Hematopoietic multipotent progenitor cell treated with erythropoietin and hydrocortisone succinate and interleukin-3 and kit ligand, for 17 days (in vitro differentiated cells): ENCODE measurements around the gene ITPR1.

ENCODE experiments used
- DNase-seq: peaks from one replicate; pipeline ENCODE4 v3.0.0-alpha.2; 2015; ENCODE audit warnings: low spot score

ITPR1 gene

DNA sequence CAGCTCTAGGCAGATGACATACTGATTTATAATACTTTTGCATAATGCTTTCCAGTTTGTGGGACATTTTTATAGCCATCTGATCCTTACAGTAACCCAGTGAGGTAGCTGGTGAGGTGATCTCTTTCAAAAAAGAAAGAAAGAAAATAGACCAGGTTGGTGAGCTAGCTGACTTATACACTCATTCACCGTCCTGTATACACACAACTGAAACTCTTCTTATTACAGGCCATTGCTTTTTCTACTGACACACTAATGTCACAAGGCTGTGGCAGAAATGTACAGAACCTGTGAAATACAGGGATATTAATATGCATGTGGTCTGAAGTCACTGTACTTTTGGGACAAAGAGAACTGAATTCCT, 335.9 kb downstream of the ITPR1 start:
- DNase-seq: no peak

DNA sequence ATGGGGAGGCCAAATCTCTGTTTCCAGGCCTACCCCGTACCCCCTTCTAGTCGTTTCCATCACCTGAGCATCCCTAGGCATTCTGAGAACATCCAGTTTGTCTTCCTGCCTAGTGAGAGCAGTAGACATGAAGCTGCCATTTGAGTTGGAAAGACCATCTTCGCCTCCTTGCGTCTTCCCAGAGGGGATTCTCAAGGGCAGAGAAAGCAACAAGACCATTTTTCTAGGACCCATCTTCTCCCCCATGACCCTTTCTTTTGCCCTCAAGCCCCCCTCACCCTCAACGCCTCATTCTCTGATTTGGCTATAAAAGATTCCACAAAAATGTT, 337.4 kb downstream of the ITPR1 start:
- DNase-seq: no peak

GRCh38 chr3:4831580-4831950, 338.4 kb downstream of the ITPR1 start:
- no peak for DNase-seq

GRCh38 chr3:4833471-4833870, 340.3 kb downstream of the ITPR1 start:
- no peak for DNase-seq

DNA sequence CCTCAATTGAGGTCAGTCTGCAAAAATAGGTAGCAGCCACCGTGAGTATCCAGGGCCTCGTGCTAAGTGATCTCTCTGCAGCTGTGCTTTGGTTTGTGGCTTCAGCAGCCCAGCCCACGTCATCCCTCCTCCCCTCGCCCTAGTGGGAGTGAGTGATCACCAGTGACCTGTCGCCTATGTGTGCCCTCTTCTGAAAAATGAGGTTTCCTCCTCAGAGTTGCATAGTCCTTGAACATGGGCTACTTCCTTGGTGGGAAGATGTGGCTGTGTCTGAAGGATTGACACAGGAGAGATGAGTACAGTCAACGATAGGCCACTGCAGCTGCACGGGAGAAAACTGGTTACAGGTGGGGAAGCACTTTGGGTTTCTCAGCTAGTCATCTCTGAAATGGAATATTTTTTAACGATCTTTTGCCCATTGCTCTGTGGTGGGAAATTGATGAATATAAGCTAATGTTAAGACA, 341.3 kb downstream of the ITPR1 start:
- DNase-seq: no peak

GRCh38 chr3:4835616-4836043, 342.5 kb downstream of the ITPR1 start:
- DNase-seq: no peak

DNA sequence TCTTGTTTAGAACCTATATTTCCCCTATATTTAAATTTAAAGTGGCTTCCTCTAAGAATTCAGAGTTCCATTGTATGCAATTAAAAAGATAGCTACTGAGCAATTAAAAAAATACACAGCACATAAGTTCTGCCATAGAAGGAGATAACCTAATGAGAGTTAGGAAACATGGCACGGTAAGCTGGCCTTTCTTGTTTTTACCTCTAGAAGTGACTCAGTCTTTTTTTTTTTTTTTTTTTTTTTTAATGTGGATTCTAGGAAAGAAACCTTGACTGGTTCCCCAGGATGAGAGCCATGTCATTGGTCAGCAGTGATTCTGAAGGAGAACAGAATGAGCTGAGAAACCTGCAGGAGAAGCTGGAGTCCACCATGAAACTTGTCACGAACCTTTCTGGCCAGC, 343.4 kb downstream of the ITPR1 start:
- DNase-seq: no peak

- DNase-seq: no peak
Measured at GRCh38 chr3:4837374-4837930, 344.3 kb downstream of the ITPR1 start.

DNA sequence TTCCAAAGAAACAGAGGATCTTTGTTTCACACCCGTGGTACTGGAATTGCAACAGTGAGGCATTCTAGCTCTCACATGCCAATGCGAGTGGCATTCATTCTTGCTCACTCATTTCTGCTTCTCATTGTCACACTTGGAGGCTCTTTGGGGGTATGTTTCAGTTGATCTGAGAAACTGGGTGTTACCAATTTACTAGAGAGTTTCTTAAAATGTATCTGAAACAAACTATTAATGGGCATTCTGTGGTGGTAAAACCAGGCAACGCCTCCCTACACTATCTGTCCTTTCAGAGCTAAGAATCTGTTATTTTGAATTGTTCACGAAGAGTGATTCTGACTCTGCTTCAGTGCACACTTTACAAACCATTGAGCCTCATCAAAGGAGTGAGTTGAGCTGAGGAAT, 345.5 kb downstream of the ITPR1 start:
- DNase-seq: no peak

DNA sequence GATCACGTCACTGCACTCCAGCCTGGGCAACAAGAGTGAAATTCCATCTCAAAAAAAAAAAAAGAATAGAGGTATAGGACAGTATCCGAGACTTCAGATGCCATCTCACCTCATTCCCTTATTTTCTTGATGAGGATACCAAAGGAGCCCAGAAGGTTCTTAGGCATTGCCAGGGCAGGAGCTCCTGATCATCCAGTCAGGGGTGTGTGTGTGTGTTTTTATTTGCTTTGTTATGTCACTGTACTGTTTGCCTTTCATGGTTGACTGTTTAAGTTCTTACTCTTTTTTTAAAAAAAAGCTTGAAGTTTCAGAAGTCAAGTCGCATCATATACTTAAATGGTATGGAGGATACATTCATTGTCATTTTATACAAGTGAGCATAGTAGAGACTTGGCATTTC, 346.1 kb downstream of the ITPR1 start:
- no peak for DNase-seq

DNA sequence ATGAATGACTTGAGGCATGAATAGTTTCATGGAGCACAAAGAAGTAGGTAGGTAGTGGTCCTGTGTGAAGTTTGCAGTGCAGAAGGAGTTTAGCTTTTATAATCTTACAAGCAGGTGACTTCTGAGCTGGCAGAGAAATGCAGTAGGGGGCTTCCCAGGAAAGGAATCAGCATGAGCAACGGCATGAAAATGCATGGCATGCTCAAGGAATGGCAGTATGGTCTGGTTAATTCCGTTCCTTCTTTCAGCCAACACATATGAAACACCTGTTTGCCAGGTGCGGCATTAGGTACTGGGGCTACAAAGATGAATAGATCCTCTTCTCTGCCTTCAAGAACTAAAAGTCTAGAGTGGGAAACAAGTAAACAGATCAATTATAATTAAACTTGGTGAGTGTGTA, 348.1 kb downstream of the ITPR1 start:
- no peak for DNase-seq

DNA sequence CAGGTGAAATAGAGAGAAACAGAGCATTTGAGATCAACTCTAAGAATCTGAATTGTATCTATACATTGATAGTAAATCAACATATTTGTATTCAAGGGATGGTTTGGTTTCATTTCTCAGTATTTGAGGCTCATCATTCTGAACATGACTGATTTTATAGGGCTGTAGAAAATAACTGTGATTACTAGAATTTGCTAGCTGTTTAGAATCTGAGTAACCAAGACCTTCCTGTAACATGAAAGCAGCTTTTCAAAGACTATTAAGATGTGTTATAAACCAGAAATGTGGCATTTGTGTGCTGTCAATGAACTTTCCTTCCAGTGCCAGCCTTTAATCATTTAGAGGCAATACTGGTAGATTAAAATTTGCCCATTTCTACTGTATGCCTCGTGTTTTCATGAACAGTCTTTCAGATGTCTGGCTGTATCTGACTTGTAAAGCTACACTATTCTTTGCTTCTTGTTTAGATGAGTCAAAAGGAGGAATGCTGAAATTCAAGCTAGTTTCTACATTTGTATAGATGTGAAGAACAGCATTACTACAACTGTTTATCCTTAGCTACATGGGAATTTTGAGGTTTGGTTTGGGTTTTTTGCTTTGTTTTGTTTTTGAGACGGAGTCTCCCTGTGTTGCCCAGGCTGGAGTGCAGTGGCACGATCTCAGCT, 348.8 kb downstream of the ITPR1 start:
- DNase-seq: no peak

DNA sequence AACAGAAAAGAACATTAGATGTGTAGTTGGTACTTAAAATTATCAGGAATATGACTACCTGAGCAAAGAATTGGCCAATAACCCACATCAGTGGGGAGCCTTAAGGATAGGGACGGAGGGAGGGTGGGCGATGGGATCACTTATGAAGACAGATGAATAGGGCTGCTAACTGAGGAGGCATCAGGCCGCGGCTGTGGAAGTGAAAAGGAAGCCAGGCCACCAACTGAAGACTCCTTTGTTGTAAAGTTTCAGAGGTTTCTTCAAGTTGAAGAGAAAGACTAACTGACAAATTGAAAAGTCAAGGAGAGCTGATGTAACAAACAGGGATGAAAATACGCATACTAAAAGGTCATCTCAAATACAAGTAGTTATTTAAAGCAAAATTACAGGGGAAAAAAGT, 350.5 kb downstream of the ITPR1 start:
- no peak for DNase-seq

- no peak for DNase-seq
Measured at GRCh38 chr3:4845882-4846281, 352.7 kb downstream of the ITPR1 start.

GRCh38 chr3:4846543-4846942, 353.4 kb downstream of the ITPR1 start:
- no peak for DNase-seq

- no peak for DNase-seq
Measured at GRCh38 chr3:4848176-4848825, 355.2 kb downstream of the ITPR1 start.

GRCh38 chr3:4849136-4849535, 356.0 kb downstream of the ITPR1 start:
- DNase-seq: no peak

- DNase-seq: no peak
Measured at GRCh38 chr3:4849739-4850138, 356.6 kb downstream of the ITPR1 start.

- DNase-seq: no peak
Measured at GRCh38 chr3:4850211-4850927, 357.2 kb downstream of the ITPR1 start.

DNA sequence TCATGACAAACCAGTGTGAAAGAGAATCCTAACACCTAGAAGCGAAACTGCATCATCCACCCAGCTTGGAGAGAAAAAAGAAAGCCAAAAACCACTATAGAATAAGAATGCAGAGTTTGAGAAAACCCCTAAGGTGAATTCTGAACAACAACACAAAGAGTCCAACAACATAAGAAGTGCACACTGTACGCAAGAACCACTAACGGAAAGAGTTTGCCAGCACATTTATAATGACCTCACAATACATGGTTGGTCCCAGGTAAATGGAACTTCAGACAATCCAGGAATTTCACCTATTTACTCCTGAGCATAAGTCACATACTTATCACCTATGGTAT, 357.7 kb downstream of the ITPR1 start:
- no peak for DNase-seq

DNA sequence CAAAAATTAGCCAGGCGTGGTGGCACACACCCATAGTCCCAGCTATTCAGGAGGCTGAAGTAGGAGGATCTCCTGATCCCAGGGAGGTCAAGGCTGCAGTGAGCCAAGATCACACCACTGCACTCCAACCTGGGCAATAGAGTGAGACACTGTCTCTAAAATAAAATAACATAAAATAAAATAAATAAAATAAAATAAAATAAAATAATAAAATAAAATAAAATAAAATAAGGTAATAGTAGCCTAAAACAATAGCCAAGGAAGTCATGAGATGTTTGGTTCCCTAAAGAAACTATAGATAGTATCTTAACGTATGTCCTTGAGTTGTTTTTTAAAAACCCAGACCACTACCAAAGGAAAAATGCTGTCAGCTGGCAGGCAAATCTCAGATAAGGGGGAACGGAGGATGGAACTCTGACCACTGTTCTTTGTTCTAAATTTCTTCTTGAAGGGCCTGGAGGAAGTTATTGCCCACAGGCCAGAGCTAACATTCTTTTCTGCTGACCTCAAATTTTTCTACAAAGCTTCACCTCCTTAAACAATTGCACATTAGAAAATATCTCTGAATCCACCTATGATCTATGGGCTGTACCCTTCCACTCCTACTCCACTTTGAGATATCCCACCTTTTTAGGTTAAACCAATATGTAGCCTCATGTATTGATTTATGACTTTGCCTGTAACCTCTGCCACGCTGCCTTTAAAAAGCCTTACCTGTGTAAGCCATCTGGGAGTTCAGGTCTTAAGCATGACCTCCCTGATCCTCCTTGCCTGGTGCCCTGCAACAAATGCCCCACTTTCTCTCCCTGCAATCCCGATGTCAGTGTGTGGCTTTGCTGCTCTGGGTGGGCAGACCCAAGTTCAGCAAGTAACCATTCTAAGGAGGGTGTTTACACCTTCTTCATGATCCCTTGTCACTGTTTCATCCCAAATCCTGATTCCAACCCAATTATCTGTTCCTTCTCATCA, 359.9 kb downstream of the ITPR1 start:
- no peak for DNase-seq

GRCh38 chr3:4853749-4854140, 360.6 kb downstream of the ITPR1 start:
- DNase-seq: no peak
